Measurements from ENCODE around the gene CAPN8. TPM values are rescaled to one million over a fixed set of nuclear protein-coding genes. Genes with fewer than 3 reads are reported as not detected.

CAPN8 gene
- total and polyA plus RNA-seq, 2 donors: 1.6 to 11.9 TPM

DNA sequence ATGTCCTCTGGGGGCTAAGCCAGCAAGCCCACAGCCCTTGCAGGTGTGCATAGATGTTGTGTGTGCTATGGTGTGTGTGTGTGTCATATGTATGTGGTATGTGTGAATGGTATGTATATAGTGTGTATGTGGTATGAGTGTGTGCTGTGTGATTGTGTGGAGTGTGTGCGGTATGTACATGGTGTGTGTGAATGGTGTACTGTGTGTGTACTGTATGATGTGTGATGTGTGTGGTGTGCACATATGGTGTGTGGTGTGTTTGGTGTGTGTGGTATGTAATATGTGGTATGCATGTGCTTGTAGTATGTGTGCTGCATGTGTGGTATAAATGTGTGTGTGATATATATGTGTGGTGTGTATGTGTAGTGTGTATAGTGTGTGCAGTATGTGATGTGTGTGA lies 107.0 kb downstream of the CAPN8 start:
- H3K4me1 ChIP-seq (ENCODE audit: insufficient read depth): no peaks in the 10 kb centered on the region
- DNase-seq (ENCODE audit: extremely low spot score): no peak
- no peak overlapping the region for H3K4me3 ChIP-seq (ENCODE audit: low read depth, low read length)
- no peak overlapping the region for H3K27ac ChIP-seq (ENCODE audit: low read depth)
- no peaks in the 10 kb centered on the region for H3K36me3 ChIP-seq (ENCODE audit: insufficient read depth)
- WGBS: 99% methylated on average over 1 of the region's 1 CpG

DNA sequence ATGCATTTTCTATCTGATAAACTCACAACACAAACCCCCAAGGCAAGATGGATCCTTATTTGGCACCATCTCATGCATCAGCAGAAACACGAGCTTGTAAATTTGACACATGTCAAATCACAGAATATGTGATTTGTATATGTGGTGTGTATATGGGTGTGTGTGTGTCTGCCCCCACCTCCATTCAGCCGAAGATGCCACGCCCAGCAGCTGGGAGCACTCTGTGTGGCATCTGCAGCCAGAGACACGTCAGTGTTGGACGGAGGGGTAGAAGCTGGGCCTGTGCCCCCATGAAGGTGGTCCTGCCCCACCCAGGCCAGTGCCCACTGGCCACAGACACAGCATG lies 108.4 kb downstream of the CAPN8 start:
- no peak overlapping the region for H3K4me3 ChIP-seq (ENCODE audit: low read depth, low read length)
- H3K36me3 ChIP-seq (ENCODE audit: insufficient read depth): no peaks in the 10 kb centered on the region
- 67% methylated on average over 5 of the region's 5 CpGs for WGBS
- H3K27ac ChIP-seq (ENCODE audit: low read depth): no peak overlapping the region
- no peak for DNase-seq (ENCODE audit: extremely low spot score)
- H3K4me1 ChIP-seq (ENCODE audit: insufficient read depth): no peaks in the 10 kb centered on the region

DNA sequence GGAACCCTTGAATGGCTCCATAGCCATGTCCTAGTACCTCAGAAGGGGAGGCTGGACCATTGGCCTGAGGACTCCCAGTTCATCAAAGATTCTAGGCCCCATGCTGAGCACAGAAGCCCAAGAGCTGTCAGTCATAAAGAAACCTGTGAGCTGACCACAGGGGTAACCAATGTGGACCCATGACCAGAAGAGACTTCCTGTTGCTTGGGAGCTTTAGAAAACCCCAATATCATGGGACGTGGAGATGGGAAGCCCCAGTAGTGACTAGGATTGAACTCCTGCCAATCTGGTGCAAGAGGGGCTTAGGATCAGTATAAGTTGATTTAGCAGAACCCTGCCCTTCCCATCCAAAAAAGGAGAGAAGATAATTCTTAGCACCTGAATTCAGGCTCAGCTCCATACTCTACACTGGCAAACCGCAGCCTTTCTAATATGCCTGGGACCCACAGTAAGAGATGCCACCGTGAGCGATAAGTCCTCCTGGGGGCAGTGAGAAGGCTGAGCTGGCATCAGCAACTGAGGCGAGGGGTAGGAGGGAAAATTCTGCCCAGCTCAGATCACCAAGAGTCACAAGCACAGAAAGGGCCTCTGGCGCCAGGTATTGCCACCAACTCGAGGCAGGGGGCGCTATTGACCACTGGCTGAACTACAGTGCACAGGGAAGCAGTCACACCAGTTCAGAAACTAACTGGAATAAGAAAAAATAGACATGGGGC lies 108.9 kb downstream of the CAPN8 start:
- 46% methylated on average over 8 of the region's 8 CpGs for WGBS
- H3K27ac ChIP-seq (ENCODE audit: low read depth): no peak overlapping the region
- H3K4me1 ChIP-seq (ENCODE audit: insufficient read depth): no peaks in the 10 kb centered on the region
- no peak for DNase-seq (ENCODE audit: extremely low spot score)
- H3K4me3 ChIP-seq (ENCODE audit: low read depth, low read length): no peak overlapping the region
- no peaks in the 10 kb centered on the region for H3K36me3 ChIP-seq (ENCODE audit: insufficient read depth)

DNA sequence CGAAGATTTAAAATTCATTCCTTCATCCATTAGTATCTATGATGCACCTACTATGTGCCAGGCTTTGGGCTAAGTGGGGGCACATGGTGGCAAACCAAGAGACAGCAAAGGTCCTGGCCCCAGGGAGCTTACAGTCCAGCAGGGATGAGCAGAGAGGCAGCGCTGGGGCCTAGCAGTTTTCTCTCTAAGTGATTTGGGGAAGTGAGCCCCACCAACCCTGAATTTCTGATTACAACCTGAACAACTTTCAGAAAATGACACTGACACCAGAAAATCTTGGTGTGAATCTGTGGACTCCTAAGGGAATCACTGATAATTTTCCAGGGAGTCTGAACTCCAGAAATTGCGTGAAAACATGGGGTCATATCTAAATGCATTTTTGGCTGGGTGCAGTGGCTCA lies 111.5 kb downstream of the CAPN8 start:
- no peak overlapping the region for H3K27ac ChIP-seq (ENCODE audit: low read depth)
- H3K4me3 ChIP-seq (ENCODE audit: low read depth, low read length): no peak overlapping the region
- WGBS: 94% methylated on average over 3 of the region's 3 CpGs
- H3K36me3 ChIP-seq (ENCODE audit: insufficient read depth): no peaks in the 10 kb centered on the region
- no peaks in the 10 kb centered on the region for H3K4me1 ChIP-seq (ENCODE audit: insufficient read depth)
- DNase-seq (ENCODE audit: extremely low spot score): no peak

DNA sequence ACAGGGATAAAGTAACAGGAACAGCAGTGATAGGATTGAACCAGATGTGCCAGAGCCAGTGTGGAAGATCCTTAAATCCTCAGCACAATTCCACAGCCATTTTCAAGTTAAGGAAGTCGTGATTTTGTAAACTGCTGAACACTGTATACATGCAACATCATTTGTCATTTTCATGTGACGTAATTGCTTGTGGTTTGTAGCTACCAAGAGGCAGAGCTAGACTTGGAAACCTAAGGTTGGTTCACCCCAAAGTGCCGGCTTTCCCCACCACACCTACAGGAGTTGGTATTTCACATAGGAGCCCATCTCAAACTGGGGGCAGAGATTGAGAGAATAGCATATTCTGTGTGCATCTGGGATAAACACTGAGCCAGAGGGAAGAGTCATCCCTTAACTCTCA lies 113.9 kb downstream of the CAPN8 start:
- Histone ChIP-seq H3K36me3 (ENCODE audit: insufficient read depth) (no peaks in the 10 kb centered on the region), H3K27ac (ENCODE audit: low read depth) (no peak overlapping the region), H3K4me1 (ENCODE audit: insufficient read depth) (no peaks in the 10 kb centered on the region), H3K4me3 (ENCODE audit: low read depth, low read length) (no peak overlapping the region)
- WGBS: 63% methylated on average over 3 of the region's 3 CpGs
- no peak for DNase-seq (ENCODE audit: extremely low spot score)

DNA sequence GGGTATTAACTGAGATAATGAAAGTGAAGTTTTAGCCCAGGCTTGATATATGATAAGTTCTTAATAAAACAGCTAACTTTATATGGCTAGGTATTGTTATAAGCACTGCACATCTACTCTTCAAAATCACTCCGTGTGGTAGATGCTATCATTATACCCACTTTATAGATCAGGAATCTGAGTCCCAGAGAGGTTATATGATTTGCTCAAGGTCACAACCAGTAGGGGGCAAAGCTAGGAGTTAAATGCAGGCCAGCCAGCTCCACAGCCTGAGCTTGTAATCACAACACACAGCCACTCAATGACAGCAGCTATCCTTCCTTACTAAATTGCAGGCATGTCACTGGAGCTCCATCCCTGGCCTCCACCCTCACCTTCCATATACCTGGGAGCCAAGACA lies 115.8 kb downstream of the CAPN8 start:
- 79% methylated on average over 1 of the region's 1 CpG for WGBS
- H3K36me3 ChIP-seq (ENCODE audit: insufficient read depth): no peaks in the 10 kb centered on the region
- no peak overlapping the region for H3K4me3 ChIP-seq (ENCODE audit: low read depth, low read length)
- no peak overlapping the region for H3K27ac ChIP-seq (ENCODE audit: low read depth)
- DNase-seq (ENCODE audit: extremely low spot score): no peak
- no peaks in the 10 kb centered on the region for H3K4me1 ChIP-seq (ENCODE audit: insufficient read depth)

DNA sequence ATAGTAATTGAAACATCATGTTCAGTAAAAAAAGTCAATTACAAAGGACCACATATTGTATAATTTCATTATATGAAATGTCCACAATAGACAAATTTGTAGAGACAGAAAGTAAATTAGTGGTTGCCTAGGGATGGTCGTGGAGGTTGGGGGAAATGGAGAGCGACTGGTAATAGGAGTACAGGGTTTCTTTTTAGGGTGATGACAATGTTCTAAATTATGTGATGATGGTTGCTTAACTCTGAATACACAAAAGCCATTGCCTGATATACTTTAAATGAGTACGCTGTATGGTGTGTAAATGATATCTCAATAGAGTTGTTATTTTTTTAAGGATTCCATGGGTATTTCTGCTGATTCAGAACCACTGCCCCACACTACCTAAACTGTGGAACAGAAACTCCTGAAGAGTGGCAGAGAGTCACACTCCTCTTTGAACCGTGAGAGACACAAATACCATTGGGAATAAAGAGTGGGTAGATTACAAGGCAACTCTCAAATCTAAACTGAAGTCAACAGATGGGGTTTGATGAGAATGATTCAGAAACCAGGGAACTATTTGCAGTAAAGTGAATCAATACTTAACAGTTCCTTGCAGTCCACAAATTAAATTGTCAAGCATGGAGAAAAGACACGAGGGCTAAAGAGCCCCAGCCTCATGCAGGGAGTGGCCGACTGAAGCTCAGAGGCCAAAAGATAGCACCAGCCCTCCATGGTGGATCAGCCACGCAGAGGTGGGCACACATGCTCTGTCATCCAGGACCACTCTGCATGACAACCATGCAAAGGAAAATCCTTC lies 118.0 kb downstream of the CAPN8 start:
- Histone ChIP-seq H3K27ac (ENCODE audit: low read depth) (no peak overlapping the region), H3K36me3 (ENCODE audit: insufficient read depth) (no peaks in the 10 kb centered on the region), H3K4me3 (ENCODE audit: low read depth, low read length) (no peak overlapping the region), H3K4me1 (ENCODE audit: insufficient read depth) (no peaks in the 10 kb centered on the region)
- 75% methylated on average over 7 of the region's 7 CpGs for WGBS
- DNase-seq (ENCODE audit: extremely low spot score): no peak

DNA sequence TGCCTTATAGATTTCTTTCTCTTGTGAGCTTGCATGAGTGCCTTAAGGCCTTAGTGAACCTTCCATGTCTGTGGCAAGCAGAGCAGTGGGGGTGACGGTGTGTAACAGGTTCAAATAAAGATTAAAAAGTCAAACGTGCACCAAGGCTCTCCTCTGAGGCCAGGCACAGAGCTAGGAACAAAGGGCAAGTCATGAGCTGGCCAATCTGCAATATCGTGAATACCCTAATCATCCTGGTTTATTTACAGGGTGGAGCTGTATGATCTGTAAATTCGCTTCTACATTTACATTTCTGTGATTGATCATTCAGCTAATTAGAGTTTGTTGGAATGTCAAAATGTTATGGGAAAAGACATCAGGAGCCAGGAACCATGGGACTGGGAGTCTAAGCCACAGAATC lies 120.2 kb downstream of the CAPN8 start:
- no peak overlapping the region for H3K27ac ChIP-seq (ENCODE audit: low read depth)
- no peak for DNase-seq (ENCODE audit: extremely low spot score)
- no peaks in the 10 kb centered on the region for H3K4me1 ChIP-seq (ENCODE audit: insufficient read depth)
- WGBS: 85% methylated on average over 4 of the region's 4 CpGs
- H3K36me3 ChIP-seq (ENCODE audit: insufficient read depth): no peaks in the 10 kb centered on the region
- H3K4me3 ChIP-seq (ENCODE audit: low read depth, low read length): no peak overlapping the region

DNA sequence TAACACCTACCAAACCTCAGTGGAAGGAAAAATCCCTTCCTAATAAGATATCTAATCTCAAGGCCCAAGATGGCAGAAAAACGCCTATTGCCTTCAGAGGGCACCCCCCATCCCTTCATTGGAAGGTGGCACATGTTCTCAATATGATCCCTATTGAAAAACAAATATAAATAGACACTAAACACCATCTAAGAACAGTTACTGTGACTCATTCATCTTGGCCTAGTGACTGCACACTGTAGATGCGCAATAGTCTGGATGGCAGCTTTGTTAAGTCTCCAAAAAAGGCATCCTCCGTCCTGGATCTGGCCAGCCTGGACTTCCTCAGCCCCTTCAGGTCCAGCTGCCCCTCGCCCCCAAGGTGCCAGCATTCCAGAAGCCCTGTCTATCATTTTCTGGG lies 121.9 kb downstream of the CAPN8 start:
- no peaks in the 10 kb centered on the region for H3K36me3 ChIP-seq (ENCODE audit: insufficient read depth)
- H3K4me1 ChIP-seq (ENCODE audit: insufficient read depth): no peaks in the 10 kb centered on the region
- WGBS: 85% methylated on average over 4 of the region's 4 CpGs
- no peak overlapping the region for H3K27ac ChIP-seq (ENCODE audit: low read depth)
- DNase-seq (ENCODE audit: extremely low spot score): no peak
- no peak overlapping the region for H3K4me3 ChIP-seq (ENCODE audit: low read depth, low read length)

DNA sequence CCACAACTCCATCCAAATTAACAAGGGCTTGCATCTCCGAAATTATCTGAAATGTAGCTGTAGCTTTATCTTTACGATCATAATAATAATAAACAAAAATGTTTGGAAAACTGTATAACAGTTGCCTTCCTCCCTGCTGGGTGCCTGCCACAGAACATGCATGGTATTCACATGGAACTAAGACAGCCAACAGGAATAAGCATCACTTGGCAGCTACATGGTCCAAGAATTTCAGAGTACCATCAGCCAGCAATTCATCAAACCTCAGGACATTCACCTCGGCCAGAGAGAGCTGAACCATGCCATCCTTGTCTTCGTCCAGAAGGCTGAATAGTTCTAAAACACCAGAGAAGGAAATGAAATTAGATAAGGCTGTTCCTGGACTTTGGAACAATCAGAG lies 122.7 kb downstream of the CAPN8 start:
- 39% methylated on average over 4 of the region's 4 CpGs for WGBS
- no peak overlapping the region for H3K27ac ChIP-seq (ENCODE audit: low read depth)
- no peak for DNase-seq (ENCODE audit: extremely low spot score)
- H3K4me1 ChIP-seq (ENCODE audit: insufficient read depth): no peaks in the 10 kb centered on the region
- H3K36me3 ChIP-seq (ENCODE audit: insufficient read depth): no peaks in the 10 kb centered on the region
- H3K4me3 ChIP-seq (ENCODE audit: low read depth, low read length): no peak overlapping the region

DNA sequence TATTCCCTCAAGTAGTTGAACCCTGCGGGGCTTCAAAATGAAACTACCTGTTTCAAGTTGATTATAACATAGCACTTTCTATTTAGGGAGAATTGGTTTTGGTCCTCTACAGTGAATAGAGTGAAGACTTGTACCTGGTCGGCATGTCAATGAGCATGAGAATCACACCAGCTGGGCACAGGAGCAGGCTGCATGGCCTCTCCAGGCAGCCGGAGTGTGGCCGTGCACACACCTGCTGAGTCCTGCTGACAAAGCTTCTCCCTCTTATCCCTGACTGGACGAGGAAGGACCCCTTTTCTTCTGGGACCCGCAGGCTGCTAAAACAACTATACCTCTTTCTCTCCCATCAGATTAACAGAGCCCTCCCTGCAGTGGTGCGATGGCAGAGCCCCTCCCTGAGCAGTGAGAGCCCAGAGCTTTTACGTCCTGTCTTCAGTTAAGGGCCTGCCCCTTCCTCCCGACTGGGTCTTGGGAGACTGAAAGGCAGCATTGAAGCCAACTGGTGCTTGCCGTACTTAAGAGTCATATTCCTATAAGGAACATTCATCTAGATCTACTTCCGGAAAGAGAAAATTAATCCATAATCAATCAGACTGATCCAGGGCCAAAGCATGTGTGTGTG lies 124.9 kb downstream of the CAPN8 start:
- DNase-seq (ENCODE audit: extremely low spot score): no peak

DNA sequence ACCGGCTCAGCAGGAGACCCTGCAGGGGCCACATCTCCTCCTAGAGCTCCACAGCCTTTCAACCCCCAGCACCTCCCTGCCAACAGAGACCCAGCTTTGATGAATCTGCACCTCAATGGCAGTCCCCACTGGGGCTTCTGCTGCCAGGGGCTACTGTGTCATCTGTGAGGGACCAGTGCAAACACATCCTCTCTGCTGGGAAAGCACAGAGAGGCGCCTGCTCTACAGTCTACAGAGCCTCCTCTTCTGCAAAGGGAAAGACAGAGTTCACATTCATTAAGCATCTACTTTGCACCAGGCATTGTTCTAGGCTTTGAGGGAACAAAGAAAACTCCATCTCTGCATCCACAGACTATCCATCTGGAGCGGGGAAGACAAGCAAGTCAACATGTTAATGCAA lies 125.8 kb downstream of the CAPN8 start:
- WGBS: 91% methylated on average over 3 of the region's 3 CpGs
- no peaks in the 10 kb centered on the region for H3K4me1 ChIP-seq (ENCODE audit: insufficient read depth)
- H3K36me3 ChIP-seq (ENCODE audit: insufficient read depth): no peaks in the 10 kb centered on the region
- no peak for DNase-seq (ENCODE audit: extremely low spot score)
- H3K4me3 ChIP-seq (ENCODE audit: low read depth, low read length): no peak overlapping the region
- no peak overlapping the region for H3K27ac ChIP-seq (ENCODE audit: low read depth)

More for the DNA sequence above, 124.9 kb downstream of the CAPN8 start:
- 76% methylated on average over 11 of the region's 11 CpGs for WGBS
- Histone ChIP-seq H3K4me1 (ENCODE audit: insufficient read depth) (no peaks in the 10 kb centered on the region), H3K27ac (ENCODE audit: low read depth) (no peak overlapping the region), H3K4me3 (ENCODE audit: low read depth, low read length) (no peak overlapping the region), H3K36me3 (ENCODE audit: insufficient read depth) (no peaks in the 10 kb centered on the region)

DNA sequence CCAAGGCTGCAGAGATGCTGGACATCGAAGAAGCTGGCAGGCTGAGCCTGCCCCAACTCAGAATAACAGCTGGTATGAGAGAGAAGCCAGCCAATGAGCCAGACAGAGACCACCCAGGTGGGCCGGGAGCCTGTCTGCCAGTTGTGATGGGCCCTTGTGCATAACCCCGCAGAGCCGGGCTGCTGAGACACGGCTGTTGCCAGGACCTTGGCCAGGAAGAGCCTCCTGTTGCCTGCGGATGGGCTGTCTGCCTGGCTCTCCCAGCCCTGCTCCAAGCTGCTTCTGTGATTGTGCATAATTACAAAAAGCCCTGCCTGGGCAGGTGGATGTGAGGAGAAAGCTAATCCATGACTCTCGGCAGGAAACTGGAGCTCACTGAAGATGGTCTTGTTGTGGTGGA lies 126.5 kb downstream of the CAPN8 start:
- 59% methylated on average over 7 of the region's 7 CpGs for WGBS

DNA sequence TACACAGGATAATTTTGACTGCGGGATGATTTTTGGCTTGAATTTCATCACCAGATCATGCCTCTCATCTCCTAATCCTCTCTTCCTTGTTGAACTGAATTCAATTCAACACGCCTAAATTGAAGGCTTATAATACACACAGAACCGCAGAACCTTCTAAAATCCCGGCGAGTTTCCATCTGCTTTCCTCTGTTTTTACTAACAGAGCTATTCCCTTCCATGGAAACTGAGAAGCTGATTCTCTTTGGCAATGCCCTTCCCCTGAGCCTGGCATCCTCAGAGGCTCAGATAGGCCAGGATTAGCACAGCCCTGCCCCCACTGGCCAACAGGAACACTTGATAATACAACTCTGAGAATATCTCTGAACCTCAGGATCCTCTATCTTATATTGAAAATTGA lies 130.2 kb downstream of the CAPN8 start:
- DNase-seq (ENCODE audit: extremely low spot score): no peak

More for the DNA sequence above, 126.5 kb downstream of the CAPN8 start:
- no peak for DNase-seq (ENCODE audit: extremely low spot score)
- no peak overlapping the region for H3K4me3 ChIP-seq (ENCODE audit: low read depth, low read length)
- H3K4me1 ChIP-seq (ENCODE audit: insufficient read depth): no peaks in the 10 kb centered on the region
- H3K36me3 ChIP-seq (ENCODE audit: insufficient read depth): no peaks in the 10 kb centered on the region
- H3K27ac ChIP-seq (ENCODE audit: low read depth): no peak overlapping the region

More for the DNA sequence above, 130.2 kb downstream of the CAPN8 start:
- no peaks in the 10 kb centered on the region for H3K36me3 ChIP-seq (ENCODE audit: insufficient read depth)
- H3K4me1 ChIP-seq (ENCODE audit: insufficient read depth): no peaks in the 10 kb centered on the region
- no peak overlapping the region for H3K27ac ChIP-seq (ENCODE audit: low read depth)
- WGBS: 54% methylated on average over 5 of the region's 5 CpGs
- no peak overlapping the region for H3K4me3 ChIP-seq (ENCODE audit: low read depth, low read length)

Data from urinary bladder (tissue), 4 donors.